GM12878 (cell line): ENCODE results near the gene SLAMF9. TPM values are rescaled to one million over a fixed set of nuclear protein-coding genes. Genes with fewer than 3 reads are reported as not detected.

Source experiments
- ATAC-seq: fragments of 200-7000 bp; cut with Tn5 transposase; 3 replicates; pipeline ENCODE4 v1.9.1; 2020; ENCODE audit warnings: mild to moderate bottlenecking, moderate library complexity
- Bru-seq: library from RNA; stranded (reverse); fragments of 400-500 nt; gene quantifications from one replicate; lab custom pipeline; 2021; lab: Mats Ljungman, UMichigan
- BruChase-seq, 2 experiments: library from RNA; stranded (reverse); fragments of 400-500 nt; gene quantifications; one replicate each; lab custom pipeline; 2021; lab: Mats Ljungman, UMichigan
- BruUV-seq: library from RNA; stranded (reverse); fragments of 400-500 nt; replicated peaks from 2 replicates; lab custom pipeline; 2021; lab: Mats Ljungman, UMichigan
- CTCF ChIA-PET: fragments of 300-600 bp; sonication (Branson Sonifier 250); formaldehyde crosslinking; extraction: SDS; loops from one replicate; lab custom pipeline; 2021; ENCODE audit warnings: inconsistent platforms; lab: Yijun Ruan, JAX
- POLR2A ChIA-PET: fragments of 350-600 bp; formaldehyde crosslinking; extraction: SDS; loops from one replicate; lab custom pipeline; 2021; ENCODE audit warnings: inconsistent platforms; lab: Charles Lee
- RAD21 ChIA-PET: fragments of 300-600 bp; sonication (Branson Sonifier 250); formaldehyde crosslinking; loops from one replicate; lab custom pipeline; 2023; ENCODE audit warnings: antibody characterized with exemption; ENCODE audit not compliant: unreplicated experiment; lab: Charles Lee
- SMC1A ChIA-PET: fragments of 300-600 bp; sonication (Branson Sonifier 250); formaldehyde crosslinking; loops from one replicate; lab custom pipeline; 2023; ENCODE audit not compliant: unreplicated experiment, uncharacterized antibody; lab: Charles Lee
- DNase-seq: peaks from one replicate; pipeline ENCODE4 v3.0.0-alpha.2; 2011; ENCODE audit warnings: low read depth, low spot score
- FAIRE-seq: peaks from 3 replicates; lab custom pipeline; 2011; peaks lifted over from hg19 to GRCh38; lab: Jason Lieb, UNC
- H2AFZ ChIP-seq: 2 replicates; pipeline ENCODE4 v1.6.0; 2011; ENCODE audit warnings: low read depth, low read length, control low read depth; ENCODE audit not compliant: control insufficient read depth
- H3K27ac ChIP-seq: 2 replicates; pipeline ENCODE4 v1.5.1; 2011; ENCODE audit warnings: control low read depth; ENCODE audit not compliant: control insufficient read depth, insufficient read depth
- H3K27me3 ChIP-seq, 2 experiments: replicated peaks in 1 of 2; 2 replicates each; pipeline versions ENCODE4 v1.6.0 to v1.6.1; 2011; ENCODE audit warnings: low read length in 1 of 2; ENCODE audit not compliant: control insufficient read depth in 2 of 2, insufficient read depth in 2 of 2
- H3K36me3 ChIP-seq, 2 experiments: 2 replicates each; pipeline ENCODE4 v1.5.1; 2011; ENCODE audit warnings: low read length in 1 of 2; ENCODE audit not compliant: control insufficient read depth in 2 of 2, insufficient read depth in 2 of 2
- H3K4me1 ChIP-seq: 2 replicates; pipeline ENCODE4 v1.6.1; 2011; ENCODE audit warnings: mild to moderate bottlenecking, low read length, moderate library complexity, mixed read lengths; ENCODE audit not compliant: control insufficient read depth, insufficient read depth
- H3K4me2 ChIP-seq: 2 replicates; pipeline ENCODE4 v1.6.0; 2011; ENCODE audit warnings: control low read depth; ENCODE audit not compliant: control insufficient read depth, insufficient read depth
- H3K4me3 ChIP-seq: fragments of 200-600 bp; sonication (generic); 2 replicates; pipeline ENCODE4 v1.5.1; 2016
- H3K79me2 ChIP-seq: 2 replicates; pipeline ENCODE4 v1.6.0; 2011; ENCODE audit warnings: low read length; ENCODE audit not compliant: control insufficient read depth, insufficient read depth
- H3K9ac ChIP-seq: 2 replicates; pipeline ENCODE4 v1.8.0; 2011; ENCODE audit warnings: low read length, control low read depth, mixed read lengths; ENCODE audit not compliant: control insufficient read depth, insufficient read depth
- H3K9me3 ChIP-seq: replicated peaks from 3 replicates; pipeline ENCODE4 v1.5.1; 2011; ENCODE audit warnings: mild to moderate bottlenecking, low read length; ENCODE audit not compliant: control insufficient read depth, insufficient read depth
- H4K20me1 ChIP-seq: 2 replicates; pipeline ENCODE4 v1.6.0; 2011; ENCODE audit not compliant: control insufficient read depth, insufficient read depth
- FOXM1 ChIP-seq: IDR thresholded peaks from 2 replicates; pipeline ENCODE4 v1.6.1; 2012; ENCODE audit warnings: low read depth, mild to moderate bottlenecking, inconsistent platforms, low read length, moderate library complexity
- HCFC1 ChIP-seq: fragments of 150-350 bp; IDR thresholded peaks from 2 replicates; pipeline ENCODE4 v1.6.1; 2014; ENCODE audit warnings: low read length
- KDM1A ChIP-seq: fragments of 200-600 bp; sonication (generic); IDR thresholded peaks from 2 replicates; pipeline ENCODE4 v1.6.1; 2016; ENCODE audit warnings: borderline replicate concordance
- NR2C1 ChIP-seq: fragments of 450-650 bp; IDR thresholded peaks from 2 replicates; pipeline ENCODE4 v1.6.1; 2017; ENCODE audit warnings: antibody characterized with exemption, mild to moderate bottlenecking, moderate library complexity
- SPI1 ChIP-seq: IDR thresholded peaks from 2 replicates; pipeline ENCODE4 v1.6.1; 2011; ENCODE audit warnings: low read depth, mild to moderate bottlenecking, low read length, moderate library complexity, borderline replicate concordance; ENCODE audit not compliant: insufficient read depth
- ZNF217 ChIP-seq: fragments of 450-650 bp; IDR thresholded peaks from 2 replicates; pipeline ENCODE4 v1.6.1; 2017; ENCODE audit warnings: antibody characterized with exemption, mild to moderate bottlenecking
- WGBS: methylation state at CpG from one replicate; pipeline ENCODE4 v1.1.6; 2016; ENCODE audit warnings: low lambda C conversion rate; ENCODE audit not compliant: insufficient replicate concordance, insufficient coverage; ENCODE audit errors: missing lambda C conversion rate; 5-methylcytosine and 5-hydroxymethylcytosine counted together
- in situ Hi-C: fragments of 300-500 bp; cut with MboI; formaldehyde crosslinking; loops from 9 replicates; pipeline ENCODE4 v1.14.3; 2018; ENCODE audit warnings: mixed read lengths
- intact Hi-C: fragments of 100-400 bp; cut with micrococcal nuclease; formaldehyde crosslinking; loops from one replicate; pipeline ENCODE4 v1.14.2; 2022; ENCODE audit not compliant: unreplicated experiment
- long read RNA-seq, 2 experiments: library from polyadenylated mRNA; unstranded; transcript quantifications; one replicate each; pipeline ENCODE4 v2.0.0, GENCODE V29; 2019 to 2020
- polyA minus RNA-seq, 3 experiments: library from RNA; depleted of rRNA, polyadenylated mRNA; stranded (reverse); fragments of >200 nt; gene quantifications; 2 replicates each; pipeline ENCODE4 v1.2.3, GENCODE V29; 2011
- polyA plus RNA-seq, 11 experiments: library from polyadenylated mRNA; depleted of rRNA in 4 of 11; unstranded in 6 of 11; stranded (reverse) in 5 of 11; fragments of >200 nt; fragmentation: Nextera tagmentation in 4 of 11; fragmentation: Illumina TruSeq in 1 of 11; extraction: Ambion mirVana in 4 of 11; extraction: Trizol in 1 of 11; gene quantifications; 1 replicate in 1 of 11; 2 replicates in 10 of 11; pipeline versions ENCODE4 v1.2.1 to v1.2.3, GENCODE V29; 2011 to 2016; ENCODE audit warnings: inconsistent platforms in 2 of 11, missing spikeins in 2 of 11, low read depth in 1 of 11
- total RNA-seq, 4 experiments: library from RNA; depleted of rRNA in 3 of 4; stranded (reverse); fragments of >200 nt in 3 of 4; fragmentation: Illumina TruSeq in 1 of 4; extraction: Trizol in 1 of 4; gene quantifications; 2 replicates each; pipeline versions ENCODE4 v1.2.1 to v1.2.3, GENCODE V29; 2013 to 2021
- TF ChIP-seq, protein P1 (sequence below): IDR thresholded peaks from 2 replicates; pipeline ENCODE4 v1.6.1; 2011; ENCODE audit warnings: mild to moderate bottlenecking, low read depth, low read length, moderate library complexity; ENCODE audit not compliant: insufficient replicate concordance

SLAMF9 gene
- total RNA-seq (2013; cell fraction: nucleolus; rRNA removed), result not detected in 2 replicates
- total RNA-seq (2014; rRNA removed) (not detected in 2 replicates), total RNA-seq (2014; rRNA removed; fragmentation: Illumina TruSeq; extraction: Trizol) (not detected in 2 replicates), total RNA-seq (2021) (not detected in 2 replicates), polyA plus RNA-seq (2011; rRNA removed) (not detected in 2 replicates), polyA plus RNA-seq (2014; fragmentation: Illumina TruSeq; extraction: Trizol) (not detected in 2 replicates), polyA plus RNA-seq (2014; fragmentation: Nextera tagmentation; extraction: Ambion mirVana) (not detected), polyA plus RNA-seq (2014; rRNA removed) (not detected in 2 replicates), polyA plus RNA-seq (2016; fragmentation: Nextera tagmentation; extraction: Ambion mirVana) (not detected), polyA minus RNA-seq (2011; rRNA and poly(A)+ RNA removed) (not detected in 2 replicates), Bru-seq, nascent RNA (not detected), BruChase-seq, experiment 1, labeled RNA remaining after a 6-hour chase (percentile 17 among the genes with signal in this experiment), BruChase-seq, experiment 2, labeled RNA remaining after a 2-hour chase (not detected)
- not detected for polyA plus RNA-seq (2011; ENCODE audit: low read depth)
- polyA plus RNA-seq (2011; cell fraction: cytosol; rRNA removed), result not detected in 2 replicates
- polyA plus RNA-seq (2011; cell fraction: nucleus; rRNA removed), result not detected in 2 replicates
- not detected in 2 replicates for polyA plus RNA-seq (2012)
- not detected in 2 replicates for polyA minus RNA-seq (2011; cell fraction: cytosol; rRNA and poly(A)+ RNA removed)
- polyA minus RNA-seq (2011; cell fraction: nucleus; rRNA and poly(A)+ RNA removed), result not detected in 2 replicates
- long read RNA-seq, experiment 1, result 0 reads
- long read RNA-seq, experiment 2, result 0 reads

DNA sequence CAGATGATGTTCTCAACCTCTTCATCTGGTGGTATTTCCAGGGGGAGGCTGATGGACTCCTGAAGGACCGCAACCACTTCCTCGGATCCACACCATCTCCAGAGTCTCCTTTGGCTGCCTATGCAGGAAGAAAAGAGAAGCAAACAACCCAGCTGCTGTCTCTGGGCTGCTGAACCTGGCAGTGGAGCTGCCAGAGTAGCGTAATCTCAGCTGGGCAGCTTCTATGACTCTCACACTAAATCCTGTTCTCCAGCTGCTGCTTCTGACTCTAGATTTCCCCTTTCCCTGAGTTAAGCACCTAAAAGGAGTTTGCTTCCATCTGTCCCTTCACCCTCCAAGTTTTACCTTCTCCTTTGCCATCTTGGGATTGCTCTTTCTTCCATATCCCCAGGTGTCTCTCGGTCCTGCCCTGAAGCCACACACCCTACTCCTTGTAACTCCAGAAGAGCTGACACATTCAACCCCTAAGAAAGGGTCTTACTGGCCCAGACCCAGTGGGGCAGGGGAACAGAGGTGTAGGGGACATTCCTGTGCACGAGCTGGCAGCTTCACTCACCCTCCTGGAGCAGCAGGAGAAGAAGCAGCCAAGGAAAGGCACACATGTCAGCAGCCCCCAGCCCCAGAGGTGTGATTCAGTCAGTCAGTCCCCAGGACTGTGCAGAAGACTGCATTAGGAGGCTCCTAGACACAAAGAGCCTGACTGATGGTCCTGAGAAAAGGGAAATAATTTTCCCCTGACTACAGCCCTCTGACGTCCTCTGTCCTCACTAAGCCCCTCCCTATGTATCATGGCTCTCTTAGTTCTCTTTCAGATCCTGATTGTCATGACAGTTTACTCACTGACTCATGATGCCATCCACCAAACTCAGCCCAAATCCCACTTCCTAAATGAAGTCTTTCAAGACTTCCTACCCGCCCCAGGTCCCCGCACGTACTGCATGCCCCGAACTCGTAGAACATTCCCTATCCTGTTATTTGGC is at the start of gene SLAMF9:
SLAMF9 (minus strand) TSS at position 702 of the 980 bp plus-strand sequence; CDS start at position 602, 100 bp downstream.
- in situ Hi-C loops, result no loop called here
- H3K9me3 ChIP-seq, result no peaks in the 10 kb centered on the region
- no peak within 1 kb of the TSS for H3K27ac ChIP-seq
- no peaks in the 10 kb centered on the region for H3K36me3 ChIP-seq
- no peak within 1 kb of the TSS for H2AFZ ChIP-seq
- intact Hi-C loops, result no loop called here
- H3K79me2 ChIP-seq, result no peaks in the 10 kb centered on the region
- ChIA-PET RAD21 (no interaction called here), CTCF (interaction anchor here (1.2 to 2.8 kb wide), 3 partner anchors 13 to 61 kb away, joined by 3 to 22 read pairs (median 4); no protein-coding TSS in a partner anchor), POLR2A (no interaction called here), SMC1A (interaction anchor here (0.6 to 3.1 kb wide), 4 partner anchors 29 to 196 kb away, joined by 3 to 11 read pairs (median 4); no protein-coding TSS in a partner anchor)
- BruUV-seq, result no TSS peak
- no peak within 1 kb of the TSS for H3K9ac ChIP-seq
- H3K4me1 ChIP-seq, result peaks cover 5% of the 10 kb centered on the region
- no peak for DNase-seq
- whole genome bisulfite sequencing, result 15% methylated on average over 11 of the region's 11 CpGs
- H4K20me1 ChIP-seq, result no peaks in the 10 kb centered on the region
- no peak for ATAC-seq
- H3K4me3 ChIP-seq, result no peak within 1 kb of the TSS
- H3K27me3 ChIP-seq, result peaks cover 0 to 4% of the 10 kb centered on the region in 2 experiments; a peak in 2 of 4 replicates
- FAIRE-seq, result no peak
- TF ChIP-seq SPI1, result no peak
- TF ChIP-seq, protein P1, sequence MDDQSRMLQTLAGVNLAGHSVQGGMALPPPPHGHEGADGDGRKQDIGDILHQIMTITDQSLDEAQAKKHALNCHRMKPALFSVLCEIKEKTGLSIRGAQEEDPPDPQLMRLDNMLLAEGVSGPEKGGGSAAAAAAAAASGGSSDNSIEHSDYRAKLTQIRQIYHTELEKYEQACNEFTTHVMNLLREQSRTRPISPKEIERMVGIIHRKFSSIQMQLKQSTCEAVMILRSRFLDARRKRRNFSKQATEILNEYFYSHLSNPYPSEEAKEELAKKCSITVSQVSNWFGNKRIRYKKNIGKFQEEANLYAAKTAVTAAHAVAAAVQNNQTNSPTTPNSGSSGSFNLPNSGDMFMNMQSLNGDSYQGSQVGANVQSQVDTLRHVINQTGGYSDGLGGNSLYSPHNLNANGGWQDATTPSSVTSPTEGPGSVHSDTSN, result no peak
- TF ChIP-seq HCFC1, result no peak
- TF ChIP-seq KDM1A, result no peak
- TF ChIP-seq FOXM1, result no peak
- no peak for TF ChIP-seq NR2C1
- no peak for TF ChIP-seq ZNF217
- H3K4me2 ChIP-seq, result no peak within 1 kb of the TSS
